ENCODE results near the gene PDXK. TPM values are rescaled to one million over a fixed set of nuclear protein-coding genes. Genes with fewer than 3 reads are reported as not detected.

The PDXK gene
- total and polyA plus RNA-seq, 2 of the 13 experiments (the other 11 are each of a cell fraction or from before 2014, with no cell fraction given) = 114 to 184 TPM

- TF ChIP-seq IRF2 (CRISPR knock-in tag; IDR thresholded peaks at IDR 0.05) (peak; percentile 88), HDAC1 (CRISPR knock-in tag; IDR thresholded peaks at IDR 0.05) (peak; percentile 92), CEBPB (IDR thresholded peaks at IDR 0.05; ENCODE audit: borderline replicate concordance, low read depth, low read length) (peak; percentile 99), EZH2 (conservative IDR thresholded peaks at IDR 0.05; ENCODE audit: low read depth, low read length) (no peak), SIN3A (IDR thresholded peaks at IDR 0.05; ENCODE audit: borderline replicate concordance, low read depth, low read length) (no peak), MIER3 (CRISPR knock-in tag; IDR thresholded peaks at IDR 0.05; ENCODE audit: borderline replicate concordance) (peak; percentile 75; the same call in 1 of the 2 replicates), RARG (CRISPR knock-in tag; IDR thresholded peaks at IDR 0.05; ENCODE audit: low read depth) (no peak), MXI1 (IDR thresholded peaks at IDR 0.05; ENCODE audit: borderline replicate concordance, low read depth, low read length) (peak; percentile 22; the same call in 1 of the 3 replicates), ZNF746 (CRISPR knock-in tag; IDR thresholded peaks at IDR 0.05) (peak; percentile 85), ZFP41 (CRISPR knock-in tag; IDR thresholded peaks at IDR 0.05; ENCODE audit: borderline replicate concordance) (peak; percentile 53; the same call in 1 of the 2 replicates), ZNF570 (CRISPR knock-in tag; IDR thresholded peaks at IDR 0.05; ENCODE audit: borderline replicate concordance) (no peak), HNF4A (CRISPR knock-in tag; IDR thresholded peaks at IDR 0.05) (peak; percentile 79), MAF1 (CRISPR knock-in tag; IDR thresholded peaks at IDR 0.05; ENCODE audit: borderline replicate concordance) (no peak), BRF2 (CRISPR knock-in tag; IDR thresholded peaks at IDR 0.05) (peak; percentile 83; the same call in 1 of the 2 replicates), MBD4 (IDR thresholded peaks at IDR 0.05; ENCODE audit: borderline replicate concordance, low read length) (no peak), NR2F2 (IDR thresholded peaks at IDR 0.05; ENCODE audit: borderline replicate concordance, low read depth) (no peak; the same call in 1 of the 2 replicates), SNAI1 (CRISPR knock-in tag; IDR thresholded peaks at IDR 0.05; ENCODE audit: borderline replicate concordance) (no peak), TAF15 (IDR thresholded peaks at IDR 0.05; ENCODE audit: low read depth, low read length, poor library complexity, severe bottlenecking) (no peak), TSC22D2 (CRISPR knock-in tag; IDR thresholded peaks at IDR 0.05; ENCODE audit: borderline replicate concordance) (0 out of 2 replicates have a peak, but pooled peaks have one; percentile 93), MNT (IDR thresholded peaks at IDR 0.05) (no peak), SETDB1 (CRISPR knock-in tag; IDR thresholded peaks at IDR 0.05; ENCODE audit: borderline replicate concordance) (no peak), NFKB2 (CRISPR knock-in tag; IDR thresholded peaks at IDR 0.05; ENCODE audit: borderline replicate concordance) (peak; percentile 49; the same call in 1 of the 2 replicates), DRAP1 (CRISPR knock-in tag; IDR thresholded peaks at IDR 0.05) (peak; percentile 66; the same call in 1 of the 2 replicates), MTA3 (CRISPR knock-in tag; IDR thresholded peaks at IDR 0.05) (no peak), RXRB (CRISPR knock-in tag; IDR thresholded peaks at IDR 0.05; ENCODE audit: borderline replicate concordance) (peak; percentile 87), KDM4B (CRISPR knock-in tag; IDR thresholded peaks at IDR 0.05) (peak; percentile 65; the same call in 1 of the 2 replicates), SRSF9 (IDR thresholded peaks at IDR 0.05; ENCODE audit: borderline replicate concordance, insufficient read depth, low read depth, low read length, poor library complexity, severe bottlenecking) (no peak)
These were observed 64.3 kb downstream of the PDXK start (continued) for GRCh38 chr21:43783098-43783700.

Measured in HepG2 (cell line).